OCI-LY3 (cell line): ENCODE data around the gene HERC3.

ENCODE experiments used
- CTCF ChIP-seq: fragments of 200-600, 300-600 bp; sonication (generic); IDR thresholded peaks from 2 replicates; pipeline ENCODE4 v1.5.1; 2014; ENCODE audit warnings: antibody characterized with exemption, low read length, low read depth
- EZH2phosphoT487 ChIP-seq: fragments of 200-600 bp; shearing (Covaris generic); IDR thresholded peaks from 2 replicates; pipeline ENCODE4 v1.6.1; 2018; ENCODE audit warnings: antibody characterized with exemption, mixed run types, low read depth

- no peak for TF ChIP-seq CTCF
- no peak for TF ChIP-seq EZH2phosphoT487
Observed at GRCh38 chr4:88729146-88729760, 137.0 kb downstream of the HERC3 start.
